Breast epithelium (tissue), 3 donors: ENCODE data around the gene TMPRSS13.

Experiments
- CTCF ChIP-seq, 3 donors: fragments of 450-650 bp; IDR thresholded peaks; one replicate each; pipeline ENCODE4 v1.5.1; 2016 to 2017; ENCODE audit warnings: antibody characterized with exemption in 3 of 3, mild to moderate bottlenecking in 3 of 3, moderate library complexity in 3 of 3
- POLR2A ChIP-seq: fragments of 450-650 bp; IDR thresholded peaks from one replicate; pipeline ENCODE4 v1.6.1; 2016; ENCODE audit warnings: antibody characterized with exemption, mild to moderate bottlenecking, moderate library complexity

- TF ChIP-seq CTCF (IDR thresholded peaks at IDR 0.05) (no peak), POLR2A (no peak)
Observed at GRCh38 chr11:117878314-117878938, 50.8 kb downstream of the TMPRSS13 start.
